ENCODE results near the gene GSTT4.
"Not testable (repeated sequence)": the region's sequence is repeated elsewhere in the genome, so short reads cannot be mapped to it uniquely, and the experiment has no call there.

GSTT4 gene

DNA sequence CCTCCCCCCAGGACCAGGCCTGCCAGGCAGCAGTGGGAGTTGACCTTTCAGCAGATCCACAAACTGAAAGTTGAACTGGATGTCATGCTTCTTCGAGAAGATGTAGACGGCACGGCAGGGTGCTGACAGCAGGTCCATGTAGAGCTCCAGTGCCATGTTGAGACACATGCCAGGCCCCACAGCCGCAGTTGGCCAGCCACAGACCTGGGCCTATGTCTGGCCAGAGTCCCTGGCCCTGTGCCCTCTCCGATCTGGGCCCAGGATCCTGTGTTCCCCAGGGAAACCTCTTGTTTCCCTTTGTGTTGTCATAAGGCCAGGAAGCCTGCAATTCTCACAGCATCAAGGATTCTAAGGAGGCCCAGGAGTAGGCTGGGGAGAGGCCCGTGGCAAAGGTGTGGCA lies at the start of gene GSTT4:
Gene GSTT4, minus strand, starts transcription at position 253 of the 400 bp plus-strand sequence. Its CDS starts 97 bp downstream, at position 156.
- DNase-seq, result no peak

DNA sequence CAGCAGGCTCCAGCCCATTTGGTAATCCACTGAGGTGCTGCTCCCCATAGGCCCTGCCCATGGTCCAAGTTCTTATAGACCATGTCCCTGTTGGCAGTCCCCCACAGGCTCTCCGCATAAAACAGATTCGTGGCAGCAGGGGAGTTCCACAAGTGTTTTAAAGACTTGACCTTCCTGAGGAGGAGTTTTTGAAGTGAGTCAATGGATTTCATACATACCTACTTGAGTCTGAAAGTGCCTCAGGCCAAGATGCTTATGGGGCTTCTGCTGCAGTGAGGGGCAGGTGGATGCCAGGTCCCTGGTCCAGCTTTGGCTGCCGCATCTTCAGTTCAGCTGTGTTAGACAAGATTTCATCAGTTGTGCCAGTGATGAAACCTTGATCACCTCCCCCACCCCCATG lies 49.1 kb upstream of the GSTT4 start:
- DNase-seq, result no peak

DNA sequence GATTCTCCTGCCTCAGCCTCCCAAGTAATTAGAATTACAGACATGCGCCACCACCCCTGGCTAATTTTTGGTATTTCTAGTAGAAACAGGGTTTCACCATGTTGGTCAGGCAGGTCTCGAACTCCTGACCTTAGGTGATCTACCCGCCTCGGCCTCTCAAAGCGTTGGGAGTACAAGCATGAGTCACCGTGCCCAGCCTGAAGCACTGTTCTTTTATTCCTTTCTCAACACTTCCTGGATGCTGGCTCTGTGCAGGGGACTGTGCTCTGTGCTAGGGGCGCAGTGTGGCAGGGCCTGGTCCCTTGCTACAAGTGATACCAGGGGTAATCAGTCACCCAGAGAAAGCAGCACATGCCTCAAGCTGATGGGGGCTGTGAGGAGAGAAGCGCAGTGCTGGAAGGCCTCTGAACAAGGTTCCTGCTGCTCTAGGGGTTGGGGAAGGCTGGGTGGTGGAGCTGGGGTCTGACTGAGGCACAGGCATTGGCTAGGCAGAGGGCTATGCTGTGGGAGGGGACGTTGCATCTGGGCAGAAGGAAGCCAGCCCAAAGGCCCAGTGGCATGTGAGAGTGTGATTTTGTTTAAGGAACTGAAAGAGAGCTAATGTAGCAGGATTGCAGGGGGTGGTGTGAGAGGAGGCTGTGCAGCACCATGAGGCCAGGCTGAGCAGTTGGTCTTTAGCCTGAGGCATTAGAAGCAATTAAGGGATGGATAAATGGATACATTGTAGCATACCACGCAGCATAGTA lies 48.4 kb upstream of the GSTT4 start:
- DNase-seq, result no peak

DNA sequence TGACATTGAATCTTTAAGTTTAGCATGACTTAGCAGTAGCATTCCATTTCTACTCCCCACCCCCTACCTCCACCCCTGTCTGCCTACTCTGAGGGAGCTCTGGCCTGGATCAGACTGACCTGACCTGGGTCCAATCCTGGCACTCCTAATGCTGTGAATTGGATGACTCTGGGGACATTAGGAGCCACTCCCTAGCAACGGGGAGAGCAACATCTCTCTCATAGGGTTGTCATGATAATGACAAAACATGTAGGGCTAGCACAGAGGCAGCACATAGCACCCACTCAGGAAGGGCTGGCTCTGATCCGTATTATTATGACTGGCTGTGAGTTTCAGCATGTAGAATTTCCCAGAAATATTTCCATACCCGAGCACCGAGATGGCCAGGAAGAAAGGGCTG lies 46.3 kb upstream of the GSTT4 start:
- DNase-seq, result no peak

DNA sequence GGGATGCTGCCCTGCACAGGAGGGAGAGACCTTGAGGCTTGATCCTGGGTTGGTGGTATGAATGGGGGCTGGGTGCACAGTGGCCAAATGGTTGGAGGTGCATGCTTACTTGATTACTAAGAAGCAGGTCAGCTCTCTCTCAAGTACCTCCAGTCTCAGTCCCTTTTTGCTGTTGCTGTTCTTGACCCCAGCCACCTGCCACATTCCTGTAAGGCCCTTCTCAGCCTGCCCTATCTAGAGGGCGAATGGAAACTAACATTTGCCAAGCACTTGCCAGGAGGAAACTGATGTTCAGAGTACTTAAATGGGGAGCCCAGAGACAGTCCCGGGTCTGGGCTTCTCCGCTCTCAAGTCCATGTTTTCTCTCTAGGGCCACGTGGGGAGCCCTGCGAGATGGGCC lies 45.8 kb upstream of the GSTT4 start:
- DNase-seq, result no peak

- no peak for DNase-seq
Observed at GRCh38 chr22:24049978-24050377, 44.7 kb upstream of the GSTT4 start.

- no peak for DNase-seq
Observed at GRCh38 chr22:24049211-24049610, 44.0 kb upstream of the GSTT4 start.

- DNase-seq, result no peak
Observed at GRCh38 chr22:24046024-24046423, 40.8 kb upstream of the GSTT4 start.

DNA sequence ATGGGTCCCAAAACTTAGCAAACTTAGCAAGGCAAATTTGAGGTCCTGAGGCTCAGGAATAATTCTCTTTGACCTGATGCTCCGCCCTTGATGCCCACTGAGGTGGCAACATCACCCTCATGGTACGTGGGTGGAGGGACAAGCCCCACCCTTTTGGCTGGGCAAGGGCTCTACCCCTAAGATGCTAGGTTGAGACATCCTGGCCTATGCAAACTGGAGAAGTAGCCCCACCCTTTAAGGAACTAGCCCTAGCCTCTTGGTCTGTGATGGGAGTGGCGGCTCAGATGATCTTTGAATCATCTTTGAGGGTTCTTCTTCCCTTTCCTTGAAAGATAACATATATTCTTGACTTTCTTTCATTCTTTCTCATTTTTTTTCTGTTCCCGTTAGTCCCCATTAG lies 38.7 kb upstream of the GSTT4 start:
- no peak for DNase-seq

DNA sequence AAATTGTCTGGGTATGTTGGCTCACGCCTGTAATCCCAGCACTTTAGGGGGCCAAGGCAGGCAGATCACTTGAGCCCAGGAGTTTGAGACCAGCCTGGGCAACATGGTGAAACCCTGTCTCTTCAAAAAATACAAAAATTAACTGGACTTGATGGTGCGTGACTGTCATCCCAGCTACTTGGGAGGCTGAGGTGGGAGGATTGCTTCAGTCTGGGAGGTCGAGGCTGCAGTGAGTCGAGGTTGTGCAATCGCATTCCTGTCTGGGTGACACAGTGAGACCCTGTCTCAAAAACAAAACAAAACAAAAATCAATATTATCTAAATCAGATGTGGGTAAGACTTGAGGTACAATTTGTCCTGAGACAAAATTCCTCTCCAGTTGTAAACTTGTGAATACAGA lies 38.2 kb upstream of the GSTT4 start:
- not testable (repeated sequence) for DNase-seq

DNA sequence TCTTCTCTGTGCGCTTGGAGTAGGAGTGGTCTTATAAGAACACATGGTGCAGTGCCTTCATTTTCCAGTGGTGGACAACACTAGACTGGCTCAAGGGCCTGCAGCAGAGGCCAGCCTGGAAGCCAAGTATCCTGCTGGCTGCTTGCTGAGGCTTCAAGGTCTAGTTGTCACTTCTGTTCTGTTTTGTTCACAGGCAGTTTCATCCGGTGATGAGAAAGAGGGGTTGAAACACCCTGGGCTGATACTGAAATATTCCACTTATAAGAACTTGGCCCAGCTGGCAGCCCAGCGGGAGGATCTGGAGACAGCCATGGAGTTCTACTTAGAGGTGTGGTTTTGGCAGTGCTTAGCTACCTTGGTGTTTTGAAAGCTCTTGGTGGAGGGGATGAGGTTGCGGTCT lies 35.7 kb upstream of the GSTT4 start:
- no peak for DNase-seq

DNA sequence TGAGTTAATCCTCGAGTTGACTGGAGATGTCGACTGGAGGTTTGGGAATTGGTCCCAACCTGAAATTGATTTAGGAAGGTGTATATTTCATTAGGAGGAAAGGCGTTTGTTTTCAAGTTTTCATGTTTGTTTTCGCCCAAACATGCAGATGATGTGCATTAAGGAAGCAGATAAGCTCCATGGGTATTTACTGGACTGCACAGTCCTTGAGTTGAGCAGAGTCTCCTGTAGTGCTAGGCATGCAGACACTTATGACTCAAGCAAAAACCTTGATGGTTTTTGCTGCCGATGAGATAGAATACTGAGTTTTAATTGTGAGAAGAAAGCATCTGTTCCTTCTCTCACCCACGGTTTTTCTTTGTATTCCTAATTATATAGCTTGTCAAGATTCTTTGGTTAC lies 33.8 kb upstream of the GSTT4 start:
- no peak for DNase-seq

- DNase-seq, result no peak
Observed at GRCh38 chr22:24037851-24038765, 32.9 kb upstream of the GSTT4 start.

DNA sequence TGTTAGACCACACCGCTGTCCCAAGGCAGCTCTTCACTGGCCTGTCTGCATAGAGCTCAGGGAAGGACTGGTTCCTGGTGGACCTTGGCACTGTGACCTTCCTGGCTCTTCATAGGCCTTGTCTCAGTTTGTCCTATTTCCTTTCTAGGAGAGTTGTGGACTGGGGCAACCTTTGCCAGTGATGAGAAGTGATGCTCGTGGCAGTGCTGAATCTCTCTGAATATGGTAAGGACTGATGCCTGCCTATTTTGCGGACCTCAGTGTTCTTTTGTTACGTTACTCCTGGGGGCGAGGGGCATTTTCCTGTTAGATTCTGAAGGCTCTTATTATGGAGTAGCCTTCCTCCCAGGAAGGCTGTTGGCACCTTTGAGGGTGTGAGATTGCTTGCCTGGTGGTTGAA lies 30.0 kb upstream of the GSTT4 start:
- DNase-seq, result no peak

DNA sequence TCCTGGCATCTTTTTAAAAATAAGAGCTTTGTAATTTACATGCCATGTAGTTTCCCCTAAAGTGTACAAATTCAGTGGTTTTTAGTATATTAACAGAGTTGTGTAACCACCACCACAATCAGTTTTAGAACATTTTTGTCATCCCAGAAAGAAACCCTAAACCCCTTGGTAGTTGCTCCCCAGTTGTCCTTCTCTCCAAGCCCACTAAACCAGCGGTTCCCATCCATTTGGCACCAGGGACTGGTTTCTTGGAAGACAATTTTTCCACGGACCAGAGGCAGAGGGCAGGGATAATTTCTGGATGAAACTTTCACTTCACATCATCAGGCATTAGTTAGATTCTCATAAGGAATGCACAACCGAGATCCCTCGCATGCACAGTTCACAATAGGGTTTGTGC lies 28.5 kb upstream of the GSTT4 start:
- DNase-seq, result no peak

- no peak for DNase-seq
Observed at GRCh38 chr22:24030186-24030702, 25.0 kb upstream of the GSTT4 start.

- no peak for DNase-seq
Observed at GRCh38 chr22:24029304-24029703, 24.1 kb upstream of the GSTT4 start.

GRCh38 chr22:24028533-24028932 lies 23.3 kb upstream of the GSTT4 start:
- no peak for DNase-seq

GRCh38 chr22:24027991-24028390 lies 22.7 kb upstream of the GSTT4 start:
- no peak for DNase-seq

DNA sequence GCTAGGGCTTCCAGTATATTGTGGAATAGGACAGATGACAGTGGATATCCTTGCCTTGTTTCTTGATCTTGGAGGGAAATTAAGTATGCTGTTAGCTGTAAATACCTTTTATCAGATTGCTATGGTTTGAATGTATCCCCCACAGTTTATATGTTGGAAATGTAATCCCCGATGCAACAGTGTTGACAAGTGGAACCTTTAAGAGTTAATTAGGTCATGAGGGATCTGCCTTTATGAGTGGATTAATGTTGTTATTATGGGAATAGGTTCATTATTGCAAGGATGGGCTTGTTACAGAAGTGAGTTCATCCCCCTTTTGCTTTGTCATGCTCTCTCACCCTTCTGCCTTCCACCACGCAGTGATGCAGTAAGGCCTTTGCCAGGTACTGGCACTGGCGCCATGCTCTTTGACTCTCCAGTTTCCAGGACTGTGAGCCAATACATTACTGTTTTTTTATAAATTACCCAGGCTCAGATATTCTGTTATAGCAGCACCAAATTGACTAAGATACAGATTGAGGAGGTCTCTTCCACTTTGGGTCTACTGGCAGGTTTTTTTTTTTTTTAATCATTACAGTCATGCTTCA lies 22.2 kb upstream of the GSTT4 start:
- no peak for DNase-seq

DNA sequence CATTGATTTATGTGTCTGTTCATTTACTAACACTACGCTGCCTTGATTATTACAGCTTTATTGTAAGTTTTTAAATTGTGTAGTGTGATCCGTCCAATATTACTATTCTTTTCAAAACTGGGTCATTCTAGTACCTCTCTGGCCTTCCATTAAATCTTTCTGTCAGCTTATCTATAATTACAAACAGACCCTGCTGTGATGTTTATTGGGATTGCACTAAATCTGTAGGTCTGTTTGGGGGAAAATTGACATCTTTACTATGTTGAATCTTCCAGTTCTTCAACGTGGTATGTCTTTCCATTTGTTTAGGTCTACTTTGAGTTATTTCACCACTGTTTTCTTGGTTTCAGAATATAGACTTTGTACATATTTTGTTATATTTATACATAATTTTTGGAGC lies 21.5 kb upstream of the GSTT4 start:
- no peak for DNase-seq

- no peak for DNase-seq
Observed at GRCh38 chr22:24026056-24026455, 20.8 kb upstream of the GSTT4 start.

GRCh38 chr22:24025475-24025874 lies 20.2 kb upstream of the GSTT4 start:
- no peak for DNase-seq

- DNase-seq, result no peak
Observed at GRCh38 chr22:24024354-24024753, 19.1 kb upstream of the GSTT4 start.

Data from GOT3 (cell line).